Kidney (tissue), 14 donors: ENCODE results near the gene PTPRK. TPM values are rescaled to one million over a fixed set of nuclear protein-coding genes. Genes with fewer than 3 reads are reported as not detected.

Experiments used
- DNase-seq, 5 donors: peaks; one replicate each; pipeline ENCODE4 v3.0.0-alpha.2; 2013 to 2020
- FAIRE-seq: peaks from 2 replicates; lab custom pipeline; 2012; peaks lifted over from hg19 to GRCh38; lab: Jason Lieb, UNC
- H3K27ac ChIP-seq, 2 donors: one replicate each; pipeline ENCODE4 v1.7.0; 2013; ENCODE audit warnings: low read depth in 2 of 2, low read length in 2 of 2, inconsistent platforms in 1 of 2
- H3K27me3 ChIP-seq: one replicate; pipeline ENCODE4 v1.7.1; 2013; ENCODE audit warnings: low read length, inconsistent platforms; ENCODE audit not compliant: control insufficient read depth, insufficient read depth
- H3K36me3 ChIP-seq, 3 donors: one replicate each; pipeline versions ENCODE4 v1.7.0 to v1.7.1; 2013; ENCODE audit warnings: low read length in 3 of 3, control low read depth in 1 of 3, inconsistent platforms in 1 of 3; ENCODE audit not compliant: insufficient read depth in 3 of 3, control insufficient read depth in 2 of 3
- H3K4me1 ChIP-seq, 3 donors: one replicate each; pipeline versions ENCODE4 v1.7.0 to v1.7.1; 2013; ENCODE audit warnings: low read length in 3 of 3, inconsistent platforms in 1 of 3, low read depth in 1 of 3; ENCODE audit not compliant: control insufficient read depth in 2 of 3, insufficient read depth in 2 of 3
- H3K4me3 ChIP-seq, 3 donors: one replicate each; pipeline versions ENCODE4 v1.7.0 to v1.8.1; 2013; ENCODE audit warnings: low read length in 3 of 3, control low read depth in 1 of 3, inconsistent platforms in 1 of 3
- H3K9ac ChIP-seq, 3 donors: one replicate each; pipeline versions ENCODE4 v1.7.0 to v1.7.1; 2013; ENCODE audit warnings: low read length in 3 of 3, control low read depth in 1 of 3, inconsistent platforms in 1 of 3
- H3K9me3 ChIP-seq, 3 donors: one replicate each; pipeline versions ENCODE4 v1.7.0 to v1.7.1; 2013; ENCODE audit warnings: low read length in 3 of 3, control low read depth in 1 of 3, inconsistent platforms in 1 of 3; ENCODE audit not compliant: control insufficient read depth in 2 of 3, insufficient read depth in 1 of 3
- intact Hi-C: fragments of 100-400 bp; cut with DNase I; formaldehyde crosslinking; loops from one replicate; pipeline ENCODE4 v1.11.1; 2022
- polyA plus RNA-seq: library from polyadenylated mRNA; stranded (reverse); fragments of 350-450 nt; fragmentation: Illumina TruSeq; extraction: RNeasy Lipid Tissue Mini Kit (QIAGEN cat#74804); gene quantifications from one replicate; pipeline ENCODE4 v1.2.3, GENCODE V29; 2014; ENCODE audit warnings: low read depth, low replicate concordance; ENCODE audit not compliant: insufficient read depth
- total RNA-seq: library from RNA; stranded (reverse); fragmentation: NEBNext Ultra II Directional; extraction: Animal tissue kit (Norgen Biotek cat#: 25700); gene quantifications from one replicate; pipeline ENCODE4 v1.2.1, GENCODE V29; 2021
- TF ChIP-seq, protein P1 (sequence below): IDR thresholded peaks from 3 replicates; pipeline ENCODE4 v1.5.1; 2012; ENCODE audit warnings: mild to moderate bottlenecking, moderate library complexity, borderline replicate concordance; ENCODE audit not compliant: insufficient read depth; ENCODE audit errors: extremely low read depth
- donor health status: control.
- donor health status: control.
- donor health status: control.
- donor health status: control.
- donor health status: control.
- donor health status: DM: yes; HTN: yes; CAD: no.
- donor health status: Normal renal cell carcinoma (clear cell type).

The PTPRK gene
- total and polyA plus RNA-seq, 2 donors from 2014 or later, result 9.2 to 72.8 TPM

DNA sequence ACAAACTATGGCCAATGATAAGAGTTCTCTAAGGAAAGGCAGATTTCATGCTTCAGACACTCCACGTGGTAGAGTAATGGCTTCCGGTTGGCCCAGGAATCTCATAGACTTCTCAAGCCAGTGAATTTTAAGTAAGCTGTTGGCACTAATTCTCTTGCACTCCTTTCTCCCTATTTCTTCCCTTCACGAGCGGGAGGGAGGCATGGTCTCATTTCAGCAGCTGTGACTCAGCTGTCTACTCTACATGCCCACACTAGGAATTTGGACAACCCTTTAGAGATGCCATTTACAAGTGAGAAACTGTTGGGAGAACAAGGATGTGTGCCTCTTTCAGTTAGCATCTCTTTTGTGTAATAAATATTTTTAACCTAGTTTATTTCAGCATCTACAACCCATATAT lies 107.7 kb downstream of the PTPRK start:
- no peak for FAIRE-seq

DNA sequence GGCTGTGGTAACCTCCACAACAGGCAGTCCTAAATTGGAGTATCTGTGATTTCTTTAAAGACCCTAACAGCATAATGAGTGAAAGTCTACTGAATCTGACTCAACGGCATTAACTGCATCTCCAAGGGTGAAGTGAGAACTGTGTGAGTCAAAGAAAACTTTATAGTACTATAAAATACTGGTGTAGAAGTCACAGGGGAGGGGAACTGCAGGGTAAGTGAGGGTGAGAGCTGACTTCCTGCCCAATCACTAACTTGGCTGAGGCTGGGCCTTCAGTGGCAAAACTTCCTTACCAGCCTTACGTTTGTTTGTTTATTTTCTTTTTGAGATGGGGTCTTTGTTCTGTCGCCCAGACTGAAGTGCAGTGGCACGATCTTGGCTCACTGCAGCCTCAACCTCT lies 109.8 kb downstream of the PTPRK start:
- Histone ChIP-seq H3K36me3 (no peaks in the 10 kb centered on the region), H3K9me3 (no peaks in the 10 kb centered on the region), H3K4me3 (no peak overlapping the region), H3K27ac (no peak overlapping the region), H3K27me3 (no peaks in the 10 kb centered on the region), H3K9ac (no peak overlapping the region), H3K4me1 (no peaks in the 10 kb centered on the region)
- no peak for DNase-seq
- no peak for FAIRE-seq
- TF ChIP-seq, protein P1, sequence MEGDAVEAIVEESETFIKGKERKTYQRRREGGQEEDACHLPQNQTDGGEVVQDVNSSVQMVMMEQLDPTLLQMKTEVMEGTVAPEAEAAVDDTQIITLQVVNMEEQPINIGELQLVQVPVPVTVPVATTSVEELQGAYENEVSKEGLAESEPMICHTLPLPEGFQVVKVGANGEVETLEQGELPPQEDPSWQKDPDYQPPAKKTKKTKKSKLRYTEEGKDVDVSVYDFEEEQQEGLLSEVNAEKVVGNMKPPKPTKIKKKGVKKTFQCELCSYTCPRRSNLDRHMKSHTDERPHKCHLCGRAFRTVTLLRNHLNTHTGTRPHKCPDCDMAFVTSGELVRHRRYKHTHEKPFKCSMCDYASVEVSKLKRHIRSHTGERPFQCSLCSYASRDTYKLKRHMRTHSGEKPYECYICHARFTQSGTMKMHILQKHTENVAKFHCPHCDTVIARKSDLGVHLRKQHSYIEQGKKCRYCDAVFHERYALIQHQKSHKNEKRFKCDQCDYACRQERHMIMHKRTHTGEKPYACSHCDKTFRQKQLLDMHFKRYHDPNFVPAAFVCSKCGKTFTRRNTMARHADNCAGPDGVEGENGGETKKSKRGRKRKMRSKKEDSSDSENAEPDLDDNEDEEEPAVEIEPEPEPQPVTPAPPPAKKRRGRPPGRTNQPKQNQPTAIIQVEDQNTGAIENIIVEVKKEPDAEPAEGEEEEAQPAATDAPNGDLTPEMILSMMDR, result no peak
- intact Hi-C loops, result no loop called here

More for the DNA sequence above, 107.7 kb downstream of the PTPRK start:
- Histone ChIP-seq H3K27me3 (no peaks in the 10 kb centered on the region), H3K9me3 (no peaks in the 10 kb centered on the region), H3K4me3 (no peak overlapping the region), H3K4me1 (no peaks in the 10 kb centered on the region), H3K9ac (no peak overlapping the region), H3K36me3 (no peaks in the 10 kb centered on the region), H3K27ac (no peak overlapping the region)
- DNase-seq, result no peak
- intact Hi-C loops, result no loop called here
- TF ChIP-seq, protein P1, result no peak

DNA sequence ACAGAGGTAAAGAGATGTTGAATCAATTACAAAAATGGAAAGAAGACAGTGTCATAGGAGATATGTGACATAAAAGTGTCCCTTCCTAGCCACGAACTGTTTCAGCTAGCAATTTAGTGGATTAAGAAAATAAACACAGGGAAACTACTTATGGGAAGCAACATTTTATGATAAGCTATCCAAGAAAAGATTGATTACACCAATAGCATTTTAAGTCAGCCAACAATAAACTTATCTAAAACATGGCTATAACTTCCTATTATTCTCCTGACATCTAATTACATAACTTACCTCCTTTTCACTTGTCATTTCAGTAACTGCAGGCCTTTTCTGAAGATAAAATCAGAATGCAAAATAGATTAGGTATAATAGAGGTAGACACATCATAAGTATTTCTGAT lies 111.4 kb downstream of the PTPRK start:
- Histone ChIP-seq H3K4me1 (no peaks in the 10 kb centered on the region), H3K27me3 (no peaks in the 10 kb centered on the region), H3K27ac (no peak overlapping the region), H3K4me3 (no peak overlapping the region), H3K36me3 (no peaks in the 10 kb centered on the region), H3K9me3 (no peaks in the 10 kb centered on the region), H3K9ac (no peak overlapping the region)
- no peak for DNase-seq
- FAIRE-seq, result no peak
- TF ChIP-seq, protein P1, result no peak
- intact Hi-C loops, result no loop called here

DNA sequence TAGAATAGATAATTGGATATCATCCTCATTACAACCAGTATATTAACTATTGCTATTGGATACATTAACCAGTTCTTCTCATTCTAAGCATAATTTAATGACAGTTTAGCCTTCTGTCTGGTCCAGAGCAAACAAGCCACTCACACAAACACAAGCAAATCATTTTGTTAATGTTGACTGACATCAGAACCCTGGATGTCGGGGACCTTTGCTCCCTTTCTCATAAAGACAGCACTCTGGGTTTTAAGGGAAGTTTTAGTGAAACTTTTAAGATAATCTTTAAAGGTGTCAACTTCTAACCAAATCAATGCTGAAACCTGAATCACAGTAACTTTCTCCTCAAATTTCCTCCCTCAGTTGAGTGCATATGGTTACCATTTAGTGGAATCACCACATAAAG lies 113.9 kb downstream of the PTPRK start:
- no peaks in the 10 kb centered on the region for H3K4me1 ChIP-seq
- H3K36me3 ChIP-seq, result no peaks in the 10 kb centered on the region
- DNase-seq, result no peak
- H3K27ac ChIP-seq, result no peak overlapping the region
- no peaks in the 10 kb centered on the region for H3K27me3 ChIP-seq
- no peak for FAIRE-seq
- H3K9ac ChIP-seq, result no peak overlapping the region
- H3K4me3 ChIP-seq, result no peak overlapping the region
- intact Hi-C loops, result no loop called here
- TF ChIP-seq, protein P1, result no peak
- H3K9me3 ChIP-seq, result no peaks in the 10 kb centered on the region
